ENCODE measurements around the gene LHFPL6. TPM values are rescaled to one million over a fixed set of nuclear protein-coding genes. Genes with fewer than 3 reads are reported as not detected.

Gene LHFPL6
- total and polyA plus RNA-seq, 3 donors from 2014 or later = 37.3 to 65.5 (median 52.1) TPM

DNA sequence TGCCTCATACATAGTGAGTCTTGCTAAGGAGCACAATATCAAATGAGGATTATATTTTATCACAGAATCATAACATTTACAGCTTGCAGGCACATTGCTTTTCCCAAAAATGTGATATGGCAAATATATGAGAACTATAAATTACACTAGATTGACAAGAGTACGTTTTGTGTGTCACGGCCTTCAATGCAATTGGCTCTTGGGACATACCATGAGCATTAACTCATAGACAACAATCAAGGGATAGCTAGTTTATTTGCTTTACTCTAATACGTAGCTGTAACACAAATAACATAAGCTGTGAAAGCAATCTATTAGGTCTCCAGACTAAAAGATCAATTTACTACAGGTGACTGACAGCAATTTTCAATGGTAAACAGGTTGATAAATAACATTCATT is 17.8 kb downstream of the LHFPL6 start:
- H3K27me3 ChIP-seq = no peaks in the 10 kb centered on the region
- H3K27ac ChIP-seq = no peak overlapping the region
- no peak overlapping the region for H3K4me3 ChIP-seq
- intact Hi-C loops (cut with DNase I; ENCODE audit: low total_unique reads) = no loop called here
- TF ChIP-seq, protein P1, sequence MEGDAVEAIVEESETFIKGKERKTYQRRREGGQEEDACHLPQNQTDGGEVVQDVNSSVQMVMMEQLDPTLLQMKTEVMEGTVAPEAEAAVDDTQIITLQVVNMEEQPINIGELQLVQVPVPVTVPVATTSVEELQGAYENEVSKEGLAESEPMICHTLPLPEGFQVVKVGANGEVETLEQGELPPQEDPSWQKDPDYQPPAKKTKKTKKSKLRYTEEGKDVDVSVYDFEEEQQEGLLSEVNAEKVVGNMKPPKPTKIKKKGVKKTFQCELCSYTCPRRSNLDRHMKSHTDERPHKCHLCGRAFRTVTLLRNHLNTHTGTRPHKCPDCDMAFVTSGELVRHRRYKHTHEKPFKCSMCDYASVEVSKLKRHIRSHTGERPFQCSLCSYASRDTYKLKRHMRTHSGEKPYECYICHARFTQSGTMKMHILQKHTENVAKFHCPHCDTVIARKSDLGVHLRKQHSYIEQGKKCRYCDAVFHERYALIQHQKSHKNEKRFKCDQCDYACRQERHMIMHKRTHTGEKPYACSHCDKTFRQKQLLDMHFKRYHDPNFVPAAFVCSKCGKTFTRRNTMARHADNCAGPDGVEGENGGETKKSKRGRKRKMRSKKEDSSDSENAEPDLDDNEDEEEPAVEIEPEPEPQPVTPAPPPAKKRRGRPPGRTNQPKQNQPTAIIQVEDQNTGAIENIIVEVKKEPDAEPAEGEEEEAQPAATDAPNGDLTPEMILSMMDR (IDR thresholded peaks at IDR 0.05) = no peak
- no peak for TF ChIP-seq POLR2A (IDR thresholded peaks at IDR 0.05)
- no peaks in the 10 kb centered on the region for H3K4me1 ChIP-seq
- H3K9me3 ChIP-seq = no peaks in the 10 kb centered on the region
- H3K36me3 ChIP-seq (ENCODE audit: low read depth, missing control alignments) = no peaks in the 10 kb centered on the region
- WGBS, 2 donors = 62 to 67% methylated on average over 3 of the region's 3 CpGs
- DNase-seq = no peak

DNA sequence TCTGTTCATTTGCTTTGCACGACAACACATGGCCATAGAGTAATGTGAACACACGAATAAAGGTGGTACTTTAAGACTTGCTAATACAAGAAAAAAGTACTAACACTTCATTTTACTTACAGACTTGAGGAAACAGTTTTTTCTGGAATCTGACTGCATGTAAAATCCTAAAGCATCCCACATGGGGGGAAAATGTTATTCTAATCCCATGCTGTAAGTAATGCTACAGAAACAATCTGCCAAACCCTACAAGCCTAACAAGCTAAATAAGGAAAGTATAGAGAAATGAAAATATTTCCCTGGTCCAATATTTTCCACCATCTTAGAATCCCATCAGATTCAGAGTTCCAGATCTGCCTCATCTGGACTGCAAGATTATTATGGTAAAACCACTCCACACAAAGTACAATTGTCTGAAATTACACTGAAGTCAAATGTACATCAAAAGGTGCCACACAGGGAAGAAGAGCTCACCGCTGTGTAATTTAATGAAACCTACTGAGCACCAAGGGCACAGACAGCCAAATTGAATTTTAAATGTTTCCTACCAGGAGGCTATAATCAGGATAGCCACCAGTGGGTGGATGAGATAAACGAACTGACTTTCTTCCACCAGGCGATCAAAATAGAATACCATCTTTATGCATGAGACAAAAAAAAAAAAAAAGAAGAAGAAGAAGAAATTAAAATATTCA is 22.0 kb downstream of the LHFPL6 start:
- Histone ChIP-seq H3K9me3 (no peaks in the 10 kb centered on the region), H3K4me3 (no peak overlapping the region), H3K27me3 (no peaks in the 10 kb centered on the region), H3K4me1 (no peaks in the 10 kb centered on the region), H3K36me3 (ENCODE audit: low read depth, missing control alignments) (no peaks in the 10 kb centered on the region), H3K27ac (no peak overlapping the region)
- 53 to 72% methylated on average over 5 of the region's 5 CpGs for WGBS, 2 donors
- TF ChIP-seq POLR2A (IDR thresholded peaks at IDR 0.05) = no peak
- TF ChIP-seq, protein P1 (IDR thresholded peaks at IDR 0.05) = no peak
- intact Hi-C loops (cut with DNase I; ENCODE audit: low total_unique reads) = no loop called here
- no peak for DNase-seq

DNA sequence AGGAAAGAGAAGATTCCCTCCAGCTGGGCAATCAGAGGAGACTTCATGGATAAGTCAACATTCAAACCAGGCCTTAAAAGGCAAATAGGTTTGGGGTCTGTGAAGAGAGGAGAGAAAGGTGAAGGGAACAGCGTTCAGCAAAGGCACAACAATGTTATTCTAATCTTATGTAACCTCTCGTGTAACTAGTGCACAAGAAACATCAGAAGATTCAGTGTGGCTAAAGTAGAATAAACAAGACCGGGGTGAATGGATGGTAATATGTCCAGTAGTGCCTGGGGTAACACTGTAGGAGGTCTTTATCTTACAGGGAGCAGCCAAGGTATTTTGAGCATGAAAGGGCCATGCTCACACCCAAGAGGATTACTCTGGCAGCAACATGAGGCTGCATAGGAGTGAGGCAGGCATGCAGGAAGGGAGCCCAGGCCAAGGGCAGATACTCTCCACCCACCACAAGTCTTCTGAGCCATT is 24.1 kb downstream of the LHFPL6 start:
- TF ChIP-seq, protein P1 (IDR thresholded peaks at IDR 0.05) = no peak
- no peak for TF ChIP-seq POLR2A (IDR thresholded peaks at IDR 0.05)
- no peaks in the 10 kb centered on the region for H3K27me3 ChIP-seq
- intact Hi-C loops (cut with DNase I; ENCODE audit: low total_unique reads) = no loop called here
- H3K4me3 ChIP-seq = no peak overlapping the region
- H3K36me3 ChIP-seq (ENCODE audit: low read depth, missing control alignments) = no peaks in the 10 kb centered on the region
- DNase-seq = no peak
- no peak overlapping the region for H3K27ac ChIP-seq
- no peaks in the 10 kb centered on the region for H3K4me1 ChIP-seq
- 50 to 63% methylated on average over 3 of the region's 3 CpGs for WGBS, 2 donors
- no peaks in the 10 kb centered on the region for H3K9me3 ChIP-seq

DNA sequence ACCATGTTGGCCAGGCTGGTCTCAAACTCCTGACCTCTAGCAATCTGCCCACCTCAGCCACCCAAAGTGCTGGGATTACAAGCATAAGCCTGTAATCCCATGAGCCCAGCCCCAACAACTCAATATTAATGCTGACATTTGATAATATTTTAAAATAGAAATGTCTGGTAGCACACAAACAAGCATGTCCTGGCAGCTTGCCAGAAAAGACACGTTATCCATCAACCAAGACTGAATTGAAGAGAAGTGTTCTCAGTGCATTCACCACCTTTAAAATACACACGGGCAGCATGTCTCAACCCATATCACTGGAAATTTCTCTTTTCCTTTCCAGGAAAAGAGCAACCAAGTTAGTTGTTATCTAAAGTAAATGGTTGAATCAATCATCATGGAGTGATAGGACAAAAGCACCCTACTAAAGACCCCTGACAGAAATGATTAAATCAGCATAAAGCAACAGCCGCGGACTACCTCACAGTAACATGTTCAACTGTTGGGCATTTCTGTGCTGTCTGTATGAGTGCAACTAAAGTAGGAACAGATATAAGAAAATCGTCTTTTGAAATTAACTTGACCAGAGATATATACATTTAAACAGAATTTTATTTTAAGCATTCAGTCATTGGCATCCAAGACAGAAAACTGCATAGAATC is 25.0 kb downstream of the LHFPL6 start:
- no peak overlapping the region for H3K27ac ChIP-seq
- no peaks in the 10 kb centered on the region for H3K27me3 ChIP-seq
- TF ChIP-seq POLR2A (IDR thresholded peaks at IDR 0.05) = no peak
- TF ChIP-seq, protein P1 (IDR thresholded peaks at IDR 0.05) = no peak
- no peak for DNase-seq
- 84 to 85% methylated on average over 5 of the region's 5 CpGs for WGBS, 2 donors
- intact Hi-C loops (cut with DNase I; ENCODE audit: low total_unique reads) = no loop called here
- no peak overlapping the region for H3K4me3 ChIP-seq
- H3K4me1 ChIP-seq = no peaks in the 10 kb centered on the region
- no peaks in the 10 kb centered on the region for H3K9me3 ChIP-seq
- no peaks in the 10 kb centered on the region for H3K36me3 ChIP-seq (ENCODE audit: low read depth, missing control alignments)
